Measurements from ENCODE around the gene SH3GL3. TPM values are rescaled to one million over a fixed set of nuclear protein-coding genes. Genes with fewer than 3 reads are reported as not detected.

The SH3GL3 gene
- total RNA-seq, 1 donor from 2014 or later, result not detected

GRCh38 chr15:83565138-83565537 lies 118.0 kb downstream of the SH3GL3 start:
- Mint-ChIP-seq H3K27ac (ENCODE audit: unreplicated experiment) (no peak overlapping the region), H3K27me3 (ENCODE audit: low read depth) (peaks cover 8% of the 10 kb centered on the region), H3K4me3 (ENCODE audit: unreplicated experiment) (no peak overlapping the region), H3K36me3 (ENCODE audit: low read depth) (no peaks in the 10 kb centered on the region), H3K9me3 (ENCODE audit: low read depth) (no peaks in the 10 kb centered on the region), H3K4me1 (ENCODE audit: low read depth) (no peaks in the 10 kb centered on the region)
- no peak for DNase-seq (ENCODE audit: low spot score)
- TF ChIP-seq, protein P1, sequence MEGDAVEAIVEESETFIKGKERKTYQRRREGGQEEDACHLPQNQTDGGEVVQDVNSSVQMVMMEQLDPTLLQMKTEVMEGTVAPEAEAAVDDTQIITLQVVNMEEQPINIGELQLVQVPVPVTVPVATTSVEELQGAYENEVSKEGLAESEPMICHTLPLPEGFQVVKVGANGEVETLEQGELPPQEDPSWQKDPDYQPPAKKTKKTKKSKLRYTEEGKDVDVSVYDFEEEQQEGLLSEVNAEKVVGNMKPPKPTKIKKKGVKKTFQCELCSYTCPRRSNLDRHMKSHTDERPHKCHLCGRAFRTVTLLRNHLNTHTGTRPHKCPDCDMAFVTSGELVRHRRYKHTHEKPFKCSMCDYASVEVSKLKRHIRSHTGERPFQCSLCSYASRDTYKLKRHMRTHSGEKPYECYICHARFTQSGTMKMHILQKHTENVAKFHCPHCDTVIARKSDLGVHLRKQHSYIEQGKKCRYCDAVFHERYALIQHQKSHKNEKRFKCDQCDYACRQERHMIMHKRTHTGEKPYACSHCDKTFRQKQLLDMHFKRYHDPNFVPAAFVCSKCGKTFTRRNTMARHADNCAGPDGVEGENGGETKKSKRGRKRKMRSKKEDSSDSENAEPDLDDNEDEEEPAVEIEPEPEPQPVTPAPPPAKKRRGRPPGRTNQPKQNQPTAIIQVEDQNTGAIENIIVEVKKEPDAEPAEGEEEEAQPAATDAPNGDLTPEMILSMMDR (IDR thresholded peaks at IDR 0.05), result no peak

DNA sequence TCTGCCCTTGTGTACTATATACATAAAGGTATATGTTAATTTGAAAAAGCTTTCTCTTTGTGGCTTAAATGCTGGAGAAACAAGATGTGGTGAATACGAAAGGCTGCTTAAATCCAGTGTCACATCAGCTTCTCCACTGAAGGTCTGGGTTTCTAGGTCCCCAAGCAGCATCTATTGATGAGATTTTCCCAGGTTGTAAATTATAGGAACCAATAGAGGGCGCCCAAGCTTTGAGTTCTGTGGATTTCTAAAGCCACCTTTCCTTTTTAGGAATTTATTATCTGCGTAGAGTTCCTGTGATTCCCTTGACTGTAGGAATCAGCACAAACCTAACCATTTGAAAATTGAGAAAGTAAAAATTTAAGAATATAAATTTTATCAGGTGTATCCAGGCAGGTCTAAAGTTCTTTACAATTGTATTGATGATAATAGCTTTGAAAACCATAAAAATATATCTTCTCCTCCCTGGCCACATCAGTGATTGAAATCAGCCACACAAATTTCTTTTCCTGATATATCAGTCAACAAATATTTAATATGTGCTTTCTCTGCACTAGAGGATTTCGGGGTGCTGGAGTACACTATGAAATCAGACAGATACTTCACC lies 118.5 kb downstream of the SH3GL3 start:
- Mint-ChIP-seq H3K9me3 (ENCODE audit: low read depth) (no peaks in the 10 kb centered on the region), H3K4me1 (ENCODE audit: low read depth) (no peaks in the 10 kb centered on the region), H3K27me3 (ENCODE audit: low read depth) (peaks cover 8% of the 10 kb centered on the region), H3K4me3 (ENCODE audit: unreplicated experiment) (no peak overlapping the region), H3K36me3 (ENCODE audit: low read depth) (no peaks in the 10 kb centered on the region), H3K27ac (ENCODE audit: unreplicated experiment) (no peak overlapping the region)
- no peak for DNase-seq (ENCODE audit: low spot score)
- TF ChIP-seq, protein P1 (IDR thresholded peaks at IDR 0.05), result peak; percentile 81

- Mint-ChIP-seq H3K27me3 (ENCODE audit: low read depth) (peaks cover 17% of the 10 kb centered on the region), H3K4me3 (ENCODE audit: unreplicated experiment) (no peak overlapping the region), H3K9me3 (ENCODE audit: low read depth) (no peaks in the 10 kb centered on the region), H3K27ac (ENCODE audit: unreplicated experiment) (no peak overlapping the region), H3K36me3 (ENCODE audit: low read depth) (no peaks in the 10 kb centered on the region), H3K4me1 (ENCODE audit: low read depth) (no peaks in the 10 kb centered on the region)
- no peak for DNase-seq (ENCODE audit: low spot score)
- TF ChIP-seq, protein P1 (IDR thresholded peaks at IDR 0.05), result no peak
Observed at GRCh38 chr15:83567318-83567717, 120.2 kb downstream of the SH3GL3 start.

DNA sequence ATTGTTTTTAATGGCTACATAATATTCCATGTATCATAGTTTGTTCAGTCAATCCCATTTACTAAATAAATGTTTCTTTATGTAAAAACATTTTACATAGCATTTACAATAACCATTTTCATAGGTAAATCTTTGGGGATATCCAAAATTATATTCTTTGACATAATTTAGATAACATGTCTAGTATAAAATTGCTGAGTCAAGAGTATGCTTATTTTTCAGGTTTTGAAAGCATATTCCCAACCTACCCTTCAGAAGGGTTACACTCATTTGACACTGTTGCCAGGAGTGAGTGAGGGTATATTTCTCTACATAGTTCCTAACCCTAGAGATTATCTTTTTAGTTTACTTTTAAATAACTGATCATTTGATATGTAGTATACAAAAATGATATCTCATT lies 122.2 kb downstream of the SH3GL3 start:
- no peak overlapping the region for H3K4me3 Mint-ChIP-seq (ENCODE audit: unreplicated experiment)
- no peaks in the 10 kb centered on the region for H3K4me1 Mint-ChIP-seq (ENCODE audit: low read depth)
- no peak for DNase-seq (ENCODE audit: low spot score)
- H3K9me3 Mint-ChIP-seq (ENCODE audit: low read depth), result no peaks in the 10 kb centered on the region
- TF ChIP-seq, protein P1 (IDR thresholded peaks at IDR 0.05), result no peak
- peaks cover 18% of the 10 kb centered on the region for H3K27me3 Mint-ChIP-seq (ENCODE audit: low read depth)
- H3K27ac Mint-ChIP-seq (ENCODE audit: unreplicated experiment), result no peak overlapping the region
- H3K36me3 Mint-ChIP-seq (ENCODE audit: low read depth), result no peaks in the 10 kb centered on the region

GRCh38 chr15:83570756-83571155 lies 123.6 kb downstream of the SH3GL3 start:
- TF ChIP-seq, protein P1 (IDR thresholded peaks at IDR 0.05), result no peak
- Mint-ChIP-seq H3K36me3 (ENCODE audit: low read depth) (no peaks in the 10 kb centered on the region), H3K27ac (ENCODE audit: unreplicated experiment) (no peak overlapping the region), H3K4me1 (ENCODE audit: low read depth) (no peaks in the 10 kb centered on the region), H3K27me3 (ENCODE audit: low read depth) (peaks cover 27% of the 10 kb centered on the region), H3K4me3 (ENCODE audit: unreplicated experiment) (no peak overlapping the region), H3K9me3 (ENCODE audit: low read depth) (no peaks in the 10 kb centered on the region)
- no peak for DNase-seq (ENCODE audit: low spot score)

All from chondrocyte (in vitro differentiated cells).